ENCODE data around the gene BCL10.

GRCh38 chr1:85325920-85326319, 49.5 kb upstream of the BCL10 start:
- TF ChIP-seq CTCF (IDR thresholded peaks at IDR 0.05) (no peak), POLR2A (IDR thresholded peaks at IDR 0.05) (no peak)
